ENCODE measurements around the gene EXOSC9.

DNA sequence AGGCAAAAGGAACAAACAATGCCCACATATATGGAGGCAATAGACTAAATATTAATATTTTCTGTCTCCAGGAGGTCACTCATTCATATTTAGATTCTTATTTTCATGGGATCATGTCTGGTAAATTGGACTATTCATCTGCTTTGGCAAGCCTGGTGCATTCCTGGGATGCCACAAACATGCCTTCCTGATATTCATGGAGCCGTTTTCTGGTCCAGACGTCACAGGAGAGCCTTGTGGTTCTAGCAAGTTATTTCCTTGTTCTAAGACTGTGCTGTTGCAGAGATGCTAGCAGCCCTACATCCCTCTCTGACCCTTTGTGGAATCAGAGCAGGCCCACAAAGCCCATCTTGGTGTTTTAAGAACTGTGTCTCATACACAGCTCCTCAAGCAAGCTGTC is 16.1 kb upstream of the EXOSC9 start:
- TF ChIP-seq CTCF (conservative IDR thresholded peaks at IDR 0.05; ENCODE audit: low read depth, low read length): no peak
- no peak for TF ChIP-seq EZH2 (IDR thresholded peaks at IDR 0.05; ENCODE audit: borderline replicate concordance, low read depth, low read length, poor library complexity, severe bottlenecking)
